ENCODE results near the gene TRAK2. TPM values are rescaled to one million over a fixed set of nuclear protein-coding genes. Genes with fewer than 3 reads are reported as not detected.

The TRAK2 gene
- total RNA-seq, 2 donors from 2014 or later, result 16.9 to 18.9 TPM

- intact Hi-C loops (cut with DNase I), result no loop called here
- no peak for DNase-seq (ENCODE audit: low spot score)
- no peaks in the 10 kb centered on the region for H3K4me1 ChIP-seq (replicated peaks)
- TF ChIP-seq CTCF (IDR thresholded peaks at IDR 0.05) (no peak), POLR2AphosphoS5 (IDR thresholded peaks at IDR 0.05) (no peak), POLR2A (IDR thresholded peaks at IDR 0.05) (no peak)
- H3K4me3 ChIP-seq, result no peak overlapping the region
- no peaks in the 10 kb centered on the region for H3K27me3 ChIP-seq (replicated peaks; ENCODE audit: insufficient read depth)
- WGBS, result 79% methylated on average over 6 of the region's 6 CpGs
- H3K9me3 ChIP-seq, result no peaks in the 10 kb centered on the region
- H3K36me3 ChIP-seq, result no peaks in the 10 kb centered on the region
- H3K27ac ChIP-seq, result no peak overlapping the region
These were observed 48.4 kb downstream of the TRAK2 start for GRCh38 chr2:201402651-201403562.

GRCh38 chr2:201401815-201402214 lies 49.4 kb downstream of the TRAK2 start:
- Histone ChIP-seq H3K27me3 (replicated peaks; ENCODE audit: insufficient read depth) (no peaks in the 10 kb centered on the region), H3K4me3 (no peak overlapping the region), H3K27ac (no peak overlapping the region), H3K36me3 (no peaks in the 10 kb centered on the region), H3K9me3 (no peaks in the 10 kb centered on the region), H3K4me1 (replicated peaks) (no peaks in the 10 kb centered on the region)
- no peak for TF ChIP-seq POLR2A (IDR thresholded peaks at IDR 0.05)
- no peak for TF ChIP-seq CTCF (IDR thresholded peaks at IDR 0.05)
- no peak for TF ChIP-seq POLR2AphosphoS5 (IDR thresholded peaks at IDR 0.05)
- intact Hi-C loops (cut with DNase I), result no loop called here
- DNase-seq (ENCODE audit: low spot score), result no peak
- WGBS, result 55% methylated on average over 3 of the region's 3 CpGs

- Histone ChIP-seq H3K4me3 (no peak overlapping the region), H3K9me3 (no peaks in the 10 kb centered on the region)
These were observed 54.7 kb downstream of the TRAK2 start for GRCh38 chr2:201396595-201396994.

GRCh38 chr2:201383136-201383535 lies 68.1 kb downstream of the TRAK2 start:
- H3K36me3 ChIP-seq, result no peaks in the 10 kb centered on the region
- DNase-seq (ENCODE audit: low spot score), result no peak
- intact Hi-C loops (cut with DNase I), result no loop called here
- TF ChIP-seq CTCF (IDR thresholded peaks at IDR 0.05) (no peak), POLR2A (IDR thresholded peaks at IDR 0.05) (no peak), POLR2AphosphoS5 (IDR thresholded peaks at IDR 0.05) (no peak)
- H3K27ac ChIP-seq, result no peak overlapping the region
- H3K4me1 ChIP-seq (replicated peaks), result no peaks in the 10 kb centered on the region
- H3K27me3 ChIP-seq (replicated peaks; ENCODE audit: insufficient read depth), result no peaks in the 10 kb centered on the region
- H3K9me3 ChIP-seq, result no peaks in the 10 kb centered on the region
- WGBS, result 85% methylated on average over 1 of the region's 1 CpG
- no peak overlapping the region for H3K4me3 ChIP-seq

More at GRCh38 chr2:201396595-201396994, 54.7 kb downstream of the TRAK2 start:
- Histone ChIP-seq H3K36me3 (no peaks in the 10 kb centered on the region), H3K4me1 (replicated peaks) (no peaks in the 10 kb centered on the region), H3K27ac (no peak overlapping the region), H3K27me3 (replicated peaks; ENCODE audit: insufficient read depth) (no peaks in the 10 kb centered on the region)
- 97% methylated on average over 8 of the region's 8 CpGs for WGBS
- TF ChIP-seq CTCF (IDR thresholded peaks at IDR 0.05) (no peak), POLR2AphosphoS5 (IDR thresholded peaks at IDR 0.05) (no peak), POLR2A (IDR thresholded peaks at IDR 0.05) (no peak)
- no peak for DNase-seq (ENCODE audit: low spot score)
- intact Hi-C loops (cut with DNase I), result no loop called here
